Measurements from ENCODE around the gene MBP. TPM values are rescaled to one million over a fixed set of nuclear protein-coding genes. Genes with fewer than 3 reads are reported as not detected.
A peak's percentile ranks its signal among the peaks of the same experiment; 100 is the strongest.

MBP gene
- total and polyA plus RNA-seq, 10 donors: 11.1 to 96.0 (median 70.8) TPM

GRCh38 chr18:77003316-77003715, 129.3 kb downstream of the MBP start:
- H3K27me3 ChIP-seq (replicated peaks in 1 of 7): no peaks in the 10 kb centered on the region
- TF ChIP-seq, protein P1, sequence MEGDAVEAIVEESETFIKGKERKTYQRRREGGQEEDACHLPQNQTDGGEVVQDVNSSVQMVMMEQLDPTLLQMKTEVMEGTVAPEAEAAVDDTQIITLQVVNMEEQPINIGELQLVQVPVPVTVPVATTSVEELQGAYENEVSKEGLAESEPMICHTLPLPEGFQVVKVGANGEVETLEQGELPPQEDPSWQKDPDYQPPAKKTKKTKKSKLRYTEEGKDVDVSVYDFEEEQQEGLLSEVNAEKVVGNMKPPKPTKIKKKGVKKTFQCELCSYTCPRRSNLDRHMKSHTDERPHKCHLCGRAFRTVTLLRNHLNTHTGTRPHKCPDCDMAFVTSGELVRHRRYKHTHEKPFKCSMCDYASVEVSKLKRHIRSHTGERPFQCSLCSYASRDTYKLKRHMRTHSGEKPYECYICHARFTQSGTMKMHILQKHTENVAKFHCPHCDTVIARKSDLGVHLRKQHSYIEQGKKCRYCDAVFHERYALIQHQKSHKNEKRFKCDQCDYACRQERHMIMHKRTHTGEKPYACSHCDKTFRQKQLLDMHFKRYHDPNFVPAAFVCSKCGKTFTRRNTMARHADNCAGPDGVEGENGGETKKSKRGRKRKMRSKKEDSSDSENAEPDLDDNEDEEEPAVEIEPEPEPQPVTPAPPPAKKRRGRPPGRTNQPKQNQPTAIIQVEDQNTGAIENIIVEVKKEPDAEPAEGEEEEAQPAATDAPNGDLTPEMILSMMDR (IDR thresholded peaks at IDR 0.05 in 8 of 11, conservative IDR thresholded peaks at IDR 0.05 in 3 of 11): no peak
- no peak for TF ChIP-seq POLR2AphosphoS5 (IDR thresholded peaks at IDR 0.05)
- H3K9me3 ChIP-seq: no peaks in the 10 kb centered on the region
- H3K4me3 ChIP-seq: no peak overlapping the region
- peaks cover 0 to 12% (median 0%) of the 10 kb centered on the region in 6 donors for H3K36me3 ChIP-seq
- 94 to 98% (median 96%) methylated on average over 7 of the region's 7 CpGs for WGBS, 5 donors
- intact Hi-C loops (cut with DNase I; ENCODE audit: low total_unique reads): loop anchor here (5.0 kb wide), 2 partner anchors 49 to 209 kb away; no protein-coding TSS in a partner anchor
- peaks cover 8 to 60% (median 34%) of the 10 kb centered on the region in 6 donors for H3K4me1 ChIP-seq
- no peak overlapping the region for H3K27ac ChIP-seq
- no peak for DNase-seq

DNA sequence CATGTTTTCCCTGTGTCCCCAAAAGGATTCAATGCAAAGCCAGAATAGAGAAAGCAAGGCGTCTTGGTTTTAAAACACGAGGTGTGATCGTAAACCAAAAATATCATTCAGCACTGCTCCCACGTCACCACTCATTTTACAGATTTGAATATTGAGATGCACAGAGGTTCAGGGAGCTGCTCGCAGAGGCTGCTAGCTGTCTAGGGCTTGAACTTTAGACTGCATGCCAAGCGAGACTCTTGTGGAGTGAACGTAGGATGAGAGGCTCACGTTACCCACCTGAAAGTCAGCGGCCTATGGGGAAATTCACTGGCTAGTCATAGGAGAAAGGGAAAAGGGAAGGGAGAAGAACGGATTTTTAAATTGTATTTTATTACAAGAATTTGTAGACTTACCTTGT, 130.1 kb downstream of the MBP start:
- H3K4me3 ChIP-seq: no peak overlapping the region
- H3K27ac ChIP-seq: no peak overlapping the region
- peaks cover 0 to 4% (median 0%) of the 10 kb centered on the region in 6 donors for H3K36me3 ChIP-seq
- no peaks in the 10 kb centered on the region for H3K9me3 ChIP-seq
- no peaks in the 10 kb centered on the region for H3K27me3 ChIP-seq (replicated peaks in 1 of 7)
- H3K4me1 ChIP-seq: peaks cover 8 to 52% (median 33%) of the 10 kb centered on the region in 6 donors
- TF ChIP-seq POLR2A (IDR thresholded peaks at IDR 0.05) (no peak), POLR2AphosphoS5 (IDR thresholded peaks at IDR 0.05) (no peak)
- TF ChIP-seq, protein P1 (IDR thresholded peaks at IDR 0.05 in 8 of 11, conservative IDR thresholded peaks at IDR 0.05 in 3 of 11): no peak
- no peak for DNase-seq
- intact Hi-C loops (cut with DNase I; ENCODE audit: low total_unique reads): loop anchor here (5.0 kb wide), 2 partner anchors 50 to 210 kb away; no protein-coding TSS in a partner anchor
- WGBS, 5 donors: 92 to 94% (median 93%) methylated on average over 10 of the region's 10 CpGs

DNA sequence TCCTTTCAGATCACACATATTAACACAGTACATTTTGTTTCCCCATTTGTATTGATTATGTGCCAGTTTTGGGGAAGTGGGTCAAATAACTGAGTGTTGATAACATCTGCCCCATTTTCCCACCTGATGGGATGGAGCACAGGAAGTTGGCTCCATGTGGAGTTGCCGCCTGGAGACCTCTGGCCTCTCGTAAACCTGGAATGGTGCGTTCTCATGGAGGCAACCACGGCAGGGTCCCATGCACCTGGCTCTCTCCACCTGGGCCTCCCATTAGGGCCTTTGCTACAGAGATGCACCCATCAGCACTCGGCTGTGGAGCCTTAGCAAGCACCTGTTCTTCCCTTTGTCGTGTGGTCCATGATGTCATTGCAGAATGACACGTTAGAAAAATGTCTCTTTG, 130.6 kb downstream of the MBP start:
- Histone ChIP-seq H3K9me3 (no peaks in the 10 kb centered on the region), H3K27ac (no peak overlapping the region), H3K27me3 (replicated peaks in 1 of 7) (no peaks in the 10 kb centered on the region), H3K4me3 (no peak overlapping the region), H3K36me3 (no peaks in the 10 kb centered on the region), H3K4me1 (peaks cover 8 to 47% (median 30%) of the 10 kb centered on the region in 6 donors)
- no peak for TF ChIP-seq POLR2AphosphoS5 (IDR thresholded peaks at IDR 0.05)
- TF ChIP-seq POLR2A (IDR thresholded peaks at IDR 0.05): no peak
- TF ChIP-seq, protein P1 (IDR thresholded peaks at IDR 0.05 in 8 of 11, conservative IDR thresholded peaks at IDR 0.05 in 3 of 11): no peak
- intact Hi-C loops (cut with DNase I; ENCODE audit: low total_unique reads): loop anchor here (5.0 kb wide), 2 partner anchors 50 to 210 kb away; no protein-coding TSS in a partner anchor
- no peak for DNase-seq
- WGBS, 5 donors: 83 to 92% (median 90%) methylated on average over 7 of the region's 7 CpGs

- TF ChIP-seq, protein P1 (IDR thresholded peaks at IDR 0.05 in 8 of 11, conservative IDR thresholded peaks at IDR 0.05 in 3 of 11): no peak
- TF ChIP-seq POLR2AphosphoS5 (IDR thresholded peaks at IDR 0.05) (no peak), POLR2A (IDR thresholded peaks at IDR 0.05) (no peak)
- intact Hi-C loops (cut with DNase I; ENCODE audit: low total_unique reads): loop anchor here (5.0 kb wide), 2 partner anchors 51 to 211 kb away; no protein-coding TSS in a partner anchor
- H3K36me3 ChIP-seq: no peaks in the 10 kb centered on the region
- DNase-seq: no peak
- peak overlapping the region in 1 of 8 donors; percentile 24 for H3K27ac ChIP-seq
- WGBS, 5 donors: 84 to 94% (median 89%) methylated on average over 18 to 19 of the region's 19 CpGs
- no peaks in the 10 kb centered on the region for H3K27me3 ChIP-seq (replicated peaks in 1 of 7)
- H3K9me3 ChIP-seq: no peaks in the 10 kb centered on the region
- no peak overlapping the region for H3K4me3 ChIP-seq
- H3K4me1 ChIP-seq: peaks cover 8 to 38% (median 26%) of the 10 kb centered on the region in 6 donors
Measured at GRCh38 chr18:77001041-77001440, 131.5 kb downstream of the MBP start.

Measured in spleen (tissue), 11 donors.